Measurements from ENCODE around the gene SND1. TPM values are rescaled to one million over a fixed set of nuclear protein-coding genes. Genes with fewer than 3 reads are reported as not detected.

Gene SND1
- total and polyA plus RNA-seq, 10 of the 15 experiments (the other 5 are each of a cell fraction or from before 2014, with no cell fraction given) = 52.4 to 270 (median 146) TPM

GRCh38 chr7:127628445-127628844 is 23.5 kb upstream of the SND1 start:
- Histone ChIP-seq H3K36me3 (ENCODE audit: control insufficient read depth in 2 of 2, insufficient read depth in 2 of 2, low read length in 1 of 2) (no peaks in the 10 kb centered on the region), H3K27ac (ENCODE audit: control insufficient read depth, insufficient read depth) (no peak overlapping the region), H3K4me3 (no peak overlapping the region), H3K27me3 (replicated peaks in 1 of 2; ENCODE audit: control insufficient read depth in 2 of 2, insufficient read depth in 2 of 2, low read length in 1 of 2) (no peaks in the 10 kb centered on the region), H4K20me1 (ENCODE audit: control insufficient read depth, insufficient read depth) (no peaks in the 10 kb centered on the region), H3K9me3 (replicated peaks; ENCODE audit: control insufficient read depth, insufficient read depth, low read length) (no peaks in the 10 kb centered on the region; the same call in 2 of the 3 replicates), H3K79me2 (ENCODE audit: control insufficient read depth, insufficient read depth, low read length) (no peaks in the 10 kb centered on the region), H3K4me1 (ENCODE audit: control insufficient read depth, insufficient read depth, low read length) (no peaks in the 10 kb centered on the region), H2AFZ (ENCODE audit: control insufficient read depth, low read depth, low read length) (no peak overlapping the region), H3K4me2 (ENCODE audit: control insufficient read depth, insufficient read depth) (no peak overlapping the region), H3K9ac (ENCODE audit: control insufficient read depth, insufficient read depth, low read length) (no peak overlapping the region)
- CTCF ChIA-PET = interaction anchor here (0.6 to 2.4 kb wide), 18 partner anchors 8 to 581 kb away, joined by 3 to 17 read pairs (median 4); partner anchors contain the start of genes ARF5 and GCC1
- no peak for DNase-seq (ENCODE audit: low read depth, low spot score)
- POLR2A ChIA-PET = interaction anchor here (0.5 kb wide), 1 partner anchor 79 kb away, joined by 3 read pairs; no protein-coding TSS in a partner anchor
- RAD21 ChIA-PET (ENCODE audit: unreplicated experiment) = interaction anchor here (0.8 to 1.6 kb wide), 8 partner anchors 22 to 581 kb away, joined by 3 to 6 read pairs (median 3); no protein-coding TSS in a partner anchor
- in situ Hi-C loops (cut with MboI) (no loop called here), intact Hi-C loops (cut with micrococcal nuclease; ENCODE audit: unreplicated experiment) (no loop called here)
- ATAC-seq = peak; percentile 68
- 33% methylated on average over 3 of the region's 3 CpGs for WGBS (ENCODE audit: insufficient coverage, insufficient replicate concordance, low lambda C conversion rate, missing lambda C conversion rate)
- SMC1A ChIA-PET (ENCODE audit: uncharacterized antibody, unreplicated experiment) = interaction anchor here (0.9 to 3.4 kb wide), 4 partner anchors 10 to 181 kb away, joined by 4 to 13 read pairs (median 6); partner anchors contain the start of genes ARF5 and PAX4
- no peak for FAIRE-seq
- BruUV-seq (replicated peaks) = no TSS peak
- TF ChIP-seq CTCF (IDR thresholded peaks at IDR 0.05 in 2 of 3, conservative IDR thresholded peaks at IDR 0.05 in 1 of 3; ENCODE audit: control insufficient read depth in 2 of 3, extremely low read depth in 1 of 3, insufficient read depth in 1 of 3, low read depth in 3 of 3, low read length in 3 of 3) = peak in 2 of 3 experiments; percentile 21 to 24; a peak in 2 of 6 replicates
- no peak for TF ChIP-seq REST (IDR thresholded peaks at IDR 0.05; ENCODE audit: low read depth, low read length)

Measured in GM12878 (cell line).